Endothelial cell of umbilical vein (primary cell): ENCODE measurements around the gene LIMK2. TPM values are rescaled to one million over a fixed set of nuclear protein-coding genes. Genes with fewer than 3 reads are reported as not detected.
A peak's percentile ranks its signal among the peaks of the same experiment; 100 is the strongest.
"Not testable (repeated sequence)": the region's sequence is repeated elsewhere in the genome, so short reads cannot be mapped to it uniquely, and the experiment has no call there.

ENCODE experiments used
- BruUV-seq: library from RNA; stranded (reverse); fragments of 400-500 nt; replicated peaks from 2 replicates; lab custom pipeline; 2021; lab: Mats Ljungman, UMichigan
- CTCF ChIA-PET: fragments of 300-600, 350-600 bp; sonication (Branson Sonifier 250); formaldehyde crosslinking; loops from one replicate; lab custom pipeline; 2021; ENCODE audit warnings: antibody characterized with exemption, inconsistent platforms; lab: Charles Lee
- POLR2A ChIA-PET: fragments of 300-600, 350-600 bp; sonication (Branson Sonifier 250); formaldehyde crosslinking; loops from one replicate; lab custom pipeline; 2021; ENCODE audit warnings: antibody characterized with exemption, inconsistent platforms; lab: Charles Lee
- DNase-seq: peaks from one replicate; pipeline ENCODE4 v3.0.0-alpha.2; 2011; ENCODE audit warnings: low read depth, low spot score
- FAIRE-seq: peaks from 2 replicates; lab custom pipeline; 2011; peaks lifted over from hg19 to GRCh38; lab: Jason Lieb, UNC
- H2AFZ ChIP-seq: 2 replicates; pipeline ENCODE4 v1.6.0; 2012; ENCODE audit warnings: low read depth, low read length, control low read depth, inconsistent platforms
- H3K27ac ChIP-seq: 2 replicates; pipeline ENCODE4 v1.5.1; 2011; ENCODE audit warnings: low read depth, mild to moderate bottlenecking, control low read depth, low read length, moderate library complexity; ENCODE audit not compliant: insufficient read depth
- H3K27me3 ChIP-seq, 2 experiments: 2 replicates each; pipeline versions ENCODE4 v1.6.0 to v1.6.1; 2011; ENCODE audit warnings: low read length in 2 of 2, mixed read lengths in 1 of 2; ENCODE audit not compliant: control insufficient read depth in 2 of 2, insufficient read depth in 2 of 2
- H3K36me3 ChIP-seq, 2 experiments: 2 replicates in 1 of 2; 3 replicates in 1 of 2; pipeline ENCODE4 v1.5.1; 2011; ENCODE audit warnings: low read length in 2 of 2, mild to moderate bottlenecking in 1 of 2, moderate library complexity in 1 of 2; ENCODE audit not compliant: control insufficient read depth in 2 of 2, insufficient read depth in 2 of 2; ENCODE audit errors: extremely low read depth in 1 of 2
- H3K4me1 ChIP-seq: 3 replicates; pipeline ENCODE4 v1.5.1; 2011; ENCODE audit warnings: mild to moderate bottlenecking, low read length; ENCODE audit not compliant: control insufficient read depth, insufficient read depth; ENCODE audit errors: extremely low read depth
- H3K4me2 ChIP-seq: 2 replicates; pipeline ENCODE4 v1.6.1; 2011; ENCODE audit warnings: low read length, control low read depth, mixed read lengths; ENCODE audit not compliant: insufficient read depth
- H3K4me3 ChIP-seq, 3 experiments: fragments of 200-600 bp in 1 of 3; sonication (generic), shearing (Covaris generic) in 1 of 3; replicated peaks in 1 of 3; 2 replicates each; pipeline ENCODE4 v1.5.1; 2011 to 2016; ENCODE audit warnings: control low read depth in 3 of 3, low read length in 3 of 3, mild to moderate bottlenecking in 2 of 3, inconsistent platforms in 1 of 3, low read depth in 1 of 3, moderate library complexity in 1 of 3; ENCODE audit not compliant: insufficient read depth in 1 of 3
- H3K79me2 ChIP-seq: 2 replicates; pipeline ENCODE4 v1.6.0; 2012; ENCODE audit warnings: low read length, inconsistent platforms; ENCODE audit not compliant: control insufficient read depth, insufficient read depth
- H3K9ac ChIP-seq: replicated peaks from 2 replicates; pipeline ENCODE3; 2011; ENCODE audit warnings: low read length, control low read depth; ENCODE audit not compliant: insufficient read depth; ENCODE audit errors: extremely low read depth
- H3K9me1 ChIP-seq: replicated peaks from 3 replicates; pipeline ENCODE4 v1.6.0; 2011; ENCODE audit warnings: mild to moderate bottlenecking, low read length; ENCODE audit not compliant: control insufficient read depth, insufficient read depth; ENCODE audit errors: extremely low read depth
- H3K9me3 ChIP-seq: replicated peaks from 2 replicates; pipeline ENCODE4 v1.5.1; 2012; ENCODE audit warnings: low read length, inconsistent platforms; ENCODE audit not compliant: control insufficient read depth, insufficient read depth
- H4K20me1 ChIP-seq: replicated peaks from 2 replicates; pipeline ENCODE3; 2011; ENCODE audit warnings: mild to moderate bottlenecking, low read length; ENCODE audit not compliant: control insufficient read depth, insufficient read depth; ENCODE audit errors: extremely low read depth
- EZH2 ChIP-seq: IDR thresholded peaks from 2 replicates; pipeline ENCODE4 v1.6.1; 2012; ENCODE audit warnings: borderline replicate concordance, low read depth, mild to moderate bottlenecking, moderate library complexity, low read length, inconsistent platforms; ENCODE audit not compliant: severe bottlenecking
- FOS ChIP-seq: IDR thresholded peaks from 2 replicates; pipeline ENCODE4 v1.6.1; 2011; ENCODE audit warnings: mild to moderate bottlenecking, low read length, moderate library complexity, borderline replicate concordance; ENCODE audit not compliant: insufficient read depth
- GATA2 ChIP-seq: IDR thresholded peaks from 2 replicates; pipeline ENCODE4 v1.7.0; 2011; ENCODE audit warnings: low read depth, mild to moderate bottlenecking, moderate library complexity, mixed read lengths, low read length; ENCODE audit not compliant: insufficient read length, insufficient read depth
- JUN ChIP-seq: IDR thresholded peaks from 2 replicates; pipeline ENCODE4 v1.6.1; 2011; ENCODE audit warnings: borderline replicate concordance, low read depth; ENCODE audit not compliant: insufficient read length, insufficient read depth
- MAX ChIP-seq: IDR thresholded peaks from 2 replicates; pipeline ENCODE4 v1.6.1; 2011; ENCODE audit not compliant: insufficient read depth, insufficient read length
- MYC ChIP-seq: IDR thresholded peaks from one replicate; pipeline ENCODE4 v1.6.1; 2011; ENCODE audit warnings: mild to moderate bottlenecking, low read depth, low read length
- POLR2A ChIP-seq: IDR thresholded peaks from 2 replicates; pipeline ENCODE4 v1.6.1; 2012; ENCODE audit warnings: low read depth, mild to moderate bottlenecking, control low read depth, low read length
- POLR2AphosphoS5 ChIP-seq: IDR thresholded peaks from 2 replicates; pipeline ENCODE4 v1.6.1; 2012; ENCODE audit warnings: low read depth, mild to moderate bottlenecking, control low read depth, low read length, moderate library complexity; ENCODE audit not compliant: insufficient read depth
- dilution Hi-C: fragments of 300-500 bp; cut with MboI; formaldehyde crosslinking; loops from one replicate; pipeline ENCODE4 v1.15.0; 2019; ENCODE audit warnings: low sequenced_read_pairs; ENCODE audit not compliant: extremely low pct_ligation_motif_present
- intact Hi-C: fragments of 100-400 bp; cut with micrococcal nuclease; formaldehyde crosslinking; loops from one replicate; pipeline ENCODE4 v1.10.0; 2022
- polyA plus RNA-seq, 4 experiments: library from polyadenylated mRNA; depleted of rRNA in 3 of 4; stranded (reverse) in 3 of 4; unstranded in 1 of 4; fragments of >200 nt; gene quantifications; 2 replicates each; pipeline versions ENCODE4 v1.2.1 to v1.2.3, GENCODE V29; 2011 to 2012; ENCODE audit warnings: missing spikeins in 1 of 4
- total RNA-seq: library from RNA; stranded (reverse); gene quantifications from 2 replicates; pipeline ENCODE4 v1.2.3, GENCODE V29; 2021
- TF ChIP-seq, protein P1 (sequence below), 2 donors: IDR thresholded peaks; 1 replicate in 1 of 2; 2 replicates in 1 of 2; pipeline ENCODE4 v1.5.1; 2011; ENCODE audit warnings: low read length in 2 of 2, mild to moderate bottlenecking in 2 of 2, moderate library complexity in 2 of 2, control low read depth in 1 of 2, inconsistent platforms in 1 of 2, low read depth in 1 of 2; ENCODE audit not compliant: insufficient read depth in 1 of 2; ENCODE audit errors: extremely low read depth in 1 of 2

LIMK2 gene
- total and polyA plus RNA-seq, 2 donors (not counting 3 experiments of a cell fraction or from before 2014, with no cell fraction given), result 23.2 to 76.7 TPM

- H3K79me2 ChIP-seq, H3K9me1 ChIP-seq, H3K27ac ChIP-seq, H3K9ac ChIP-seq, BruUV-seq, H3K4me2 ChIP-seq, H3K27me3 ChIP-seq, H4K20me1 ChIP-seq, H3K4me3 ChIP-seq, H2AFZ ChIP-seq, H3K36me3 ChIP-seq, intact Hi-C loops, dilution Hi-C loops, H3K9me3 ChIP-seq, POLR2A ChIA-PET, FAIRE-seq, DNase-seq: not testable (repeated sequence)
- CTCF ChIA-PET, result interaction anchor here (1.2 kb wide), 1 partner anchor 10 kb away, joined by 4 read pairs; no protein-coding TSS in a partner anchor
- H3K4me1 ChIP-seq, result peaks cover 18% of the 10 kb centered on the region
These were observed 5.6 kb upstream of the LIMK2 start for GRCh38 chr22:31206460-31206859.

DNA sequence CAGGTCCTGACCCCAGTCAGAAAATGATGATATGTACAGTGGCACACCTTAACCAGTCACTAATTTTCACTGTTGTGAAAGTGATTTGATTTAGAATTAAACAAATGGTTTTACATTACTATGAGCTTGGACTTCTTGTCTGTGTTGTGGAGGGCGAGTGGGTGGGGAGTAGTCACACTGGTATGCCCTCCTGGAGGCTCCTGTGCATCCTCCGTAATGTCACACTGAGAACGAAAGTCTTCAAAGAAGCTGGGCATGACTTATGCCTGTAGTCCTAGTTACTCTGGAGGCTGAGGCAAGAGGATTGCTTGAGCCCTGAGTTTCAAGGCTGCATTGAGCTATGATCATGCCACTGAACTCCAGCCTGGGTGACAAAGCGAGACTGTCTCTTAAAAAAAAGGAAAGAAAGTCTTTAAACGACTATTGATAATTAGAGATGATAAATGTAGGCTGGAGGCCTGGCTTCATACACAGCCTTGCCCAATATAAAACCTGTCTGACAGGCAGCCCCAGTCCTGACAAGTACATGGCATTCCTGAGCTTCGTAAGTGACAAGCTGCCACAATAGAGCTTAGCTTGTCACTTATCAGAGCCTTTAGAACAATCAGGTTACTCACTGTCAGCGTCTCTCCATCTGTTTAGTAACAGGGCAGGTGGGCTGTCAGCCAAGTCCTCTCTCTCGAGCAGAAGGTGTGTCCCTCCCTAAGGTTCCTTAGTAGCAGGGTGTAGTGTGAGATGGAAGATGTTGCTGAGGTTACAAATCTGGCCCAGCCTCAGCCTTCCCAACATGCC is 5.0 kb upstream of the LIMK2 start:
- H3K9me1 ChIP-seq, result no peaks in the 10 kb centered on the region
- no peaks in the 10 kb centered on the region for H3K27me3 ChIP-seq
- peak; percentile 46 for FAIRE-seq
- H4K20me1 ChIP-seq, result no peaks in the 10 kb centered on the region
- DNase-seq, result no peak
- H3K4me1 ChIP-seq, result peaks cover 23% of the 10 kb centered on the region
- ChIA-PET POLR2A (no interaction called here), CTCF (interaction anchor here (0.7 to 1.2 kb wide), 4 partner anchors 10 to 100 kb away, joined by 4 to 6 read pairs (median 4); partner anchors contain the start of gene SELENOM)
- H3K79me2 ChIP-seq, result peaks cover under 1% of the 10 kb centered on the region
- H3K27ac ChIP-seq, result no peak overlapping the region
- no peak overlapping the region for H3K4me3 ChIP-seq
- dilution Hi-C loops (no loop called here), intact Hi-C loops (no loop called here)
- TF ChIP-seq FOS (no peak), MYC (no peak), JUN (no peak), MAX (no peak), POLR2AphosphoS5 (no peak), POLR2A (no peak), GATA2 (no peak), EZH2 (no peak)
- TF ChIP-seq, protein P1, sequence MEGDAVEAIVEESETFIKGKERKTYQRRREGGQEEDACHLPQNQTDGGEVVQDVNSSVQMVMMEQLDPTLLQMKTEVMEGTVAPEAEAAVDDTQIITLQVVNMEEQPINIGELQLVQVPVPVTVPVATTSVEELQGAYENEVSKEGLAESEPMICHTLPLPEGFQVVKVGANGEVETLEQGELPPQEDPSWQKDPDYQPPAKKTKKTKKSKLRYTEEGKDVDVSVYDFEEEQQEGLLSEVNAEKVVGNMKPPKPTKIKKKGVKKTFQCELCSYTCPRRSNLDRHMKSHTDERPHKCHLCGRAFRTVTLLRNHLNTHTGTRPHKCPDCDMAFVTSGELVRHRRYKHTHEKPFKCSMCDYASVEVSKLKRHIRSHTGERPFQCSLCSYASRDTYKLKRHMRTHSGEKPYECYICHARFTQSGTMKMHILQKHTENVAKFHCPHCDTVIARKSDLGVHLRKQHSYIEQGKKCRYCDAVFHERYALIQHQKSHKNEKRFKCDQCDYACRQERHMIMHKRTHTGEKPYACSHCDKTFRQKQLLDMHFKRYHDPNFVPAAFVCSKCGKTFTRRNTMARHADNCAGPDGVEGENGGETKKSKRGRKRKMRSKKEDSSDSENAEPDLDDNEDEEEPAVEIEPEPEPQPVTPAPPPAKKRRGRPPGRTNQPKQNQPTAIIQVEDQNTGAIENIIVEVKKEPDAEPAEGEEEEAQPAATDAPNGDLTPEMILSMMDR (IDR thresholded peaks at IDR 0.05; ENCODE audit: extremely low read depth in 1 of 2, insufficient read depth in 1 of 2, low read depth in 1 of 2, low read length in 2 of 2), result no peak
- no peak overlapping the region for H2AFZ ChIP-seq
- H3K4me2 ChIP-seq, result no peak overlapping the region
- no TSS peak for BruUV-seq
- no peak overlapping the region for H3K9ac ChIP-seq
- peaks cover 0 to 5% of the 10 kb centered on the region in 2 experiments for H3K36me3 ChIP-seq
- no peaks in the 10 kb centered on the region for H3K9me3 ChIP-seq
